Activated CD4-positive, alpha-beta T cell treated with anti-CD3 and anti-CD28 coated beads, Interleukin-2, amount 10 ng/mL, durations not matched to agents 24 days and 14 days (primary cell): ENCODE data around the gene TFF1. TPM values are rescaled to one million over a fixed set of nuclear protein-coding genes. Genes with fewer than 3 reads are reported as not detected.

ENCODE experiments used
- DNase-seq: peaks from one replicate; pipeline ENCODE4 v3.0.0; 2022
- H3K27ac Mint-ChIP-seq: one replicate; pipeline ENCODE4 v1.8.0; 2022; ENCODE audit warnings: mild to moderate bottlenecking, mixed read lengths
- H3K27me3 Mint-ChIP-seq: one replicate; pipeline ENCODE4 v1.8.0; 2022; ENCODE audit warnings: mixed read lengths
- H3K36me3 Mint-ChIP-seq: one replicate; pipeline ENCODE4 v1.8.0; 2022; ENCODE audit warnings: low read depth, mild to moderate bottlenecking, mixed read lengths
- H3K4me1 Mint-ChIP-seq: one replicate; pipeline ENCODE4 v1.8.0; 2021; ENCODE audit warnings: mixed read lengths
- H3K4me3 Mint-ChIP-seq: one replicate; pipeline ENCODE4 v1.8.0; 2022; ENCODE audit warnings: mild to moderate bottlenecking, moderate library complexity, mixed read lengths
- H3K9me3 Mint-ChIP-seq: one replicate; pipeline ENCODE4 v1.8.0; 2021; ENCODE audit warnings: mixed read lengths
- intact Hi-C: fragments of 100-400 bp; cut with micrococcal nuclease; formaldehyde crosslinking; loops from one replicate; pipeline ENCODE4 v1.15.1; 2023
- total RNA-seq: library from RNA; stranded (reverse); gene quantifications from 2 replicates; pipeline ENCODE4 v1.2.3, GENCODE V29; 2022

The TFF1 gene
- total RNA-seq, 1 donor from 2014 or later = not detected

GRCh38 chr21:42395302-42395701, 29.0 kb upstream of the TFF1 start:
- DNase-seq = no peak
- H3K4me1 Mint-ChIP-seq = peaks cover 65% of the 10 kb centered on the region
- no peaks in the 10 kb centered on the region for H3K27me3 Mint-ChIP-seq
- no peak overlapping the region for H3K27ac Mint-ChIP-seq
- no peaks in the 10 kb centered on the region for H3K9me3 Mint-ChIP-seq
- H3K36me3 Mint-ChIP-seq = peaks cover 45% of the 10 kb centered on the region
- H3K4me3 Mint-ChIP-seq = no peak overlapping the region
- intact Hi-C loops = no loop called here

DNA sequence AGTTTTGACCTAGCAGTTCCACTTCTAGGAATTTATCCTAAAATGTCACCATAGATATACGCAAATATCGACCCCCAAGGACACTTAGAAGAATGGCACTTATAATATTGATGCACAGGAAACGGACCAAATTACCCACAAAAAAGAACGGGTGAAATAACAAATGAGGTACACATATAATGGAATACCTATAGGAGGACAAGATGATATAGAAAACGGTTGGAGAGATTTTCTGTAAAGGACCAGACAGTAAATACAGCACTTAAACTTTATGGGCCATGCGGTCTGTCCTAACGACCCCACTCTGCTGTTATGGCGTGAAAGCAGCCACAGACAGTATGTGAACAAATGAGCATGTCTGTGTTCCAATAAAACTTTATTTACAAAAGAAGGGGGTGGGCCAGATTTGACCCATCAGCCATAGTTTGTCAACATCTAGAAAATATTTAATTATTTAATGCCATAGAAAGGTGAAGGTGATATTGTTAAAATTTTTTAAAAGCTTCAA, 27.2 kb upstream of the TFF1 start:
- peak overlapping the region; percentile 71 for H3K4me3 Mint-ChIP-seq
- peaks cover 70% of the 10 kb centered on the region for H3K4me1 Mint-ChIP-seq
- peak overlapping the region; percentile 82 for H3K27ac Mint-ChIP-seq
- intact Hi-C loops = loop anchor here (1.0 to 5.0 kb wide), 3 partner anchors 8 to 206 kb away; no protein-coding TSS in a partner anchor
- H3K9me3 Mint-ChIP-seq = no peaks in the 10 kb centered on the region
- H3K27me3 Mint-ChIP-seq = no peaks in the 10 kb centered on the region
- DNase-seq = no peak
- H3K36me3 Mint-ChIP-seq = peaks cover 54% of the 10 kb centered on the region

- intact Hi-C loops = loop anchor here (1.0 to 5.0 kb wide), 3 partner anchors 8 to 206 kb away; no protein-coding TSS in a partner anchor
- peak overlapping the region; percentile 71 for H3K4me3 Mint-ChIP-seq
- peaks cover 55% of the 10 kb centered on the region for H3K36me3 Mint-ChIP-seq
- H3K9me3 Mint-ChIP-seq = no peaks in the 10 kb centered on the region
- H3K27ac Mint-ChIP-seq = peak overlapping the region; percentile 82
- peaks cover 70% of the 10 kb centered on the region for H3K4me1 Mint-ChIP-seq
- DNase-seq = peak; percentile 75
- H3K27me3 Mint-ChIP-seq = no peaks in the 10 kb centered on the region
Observed at GRCh38 chr21:42392731-42393442, 26.6 kb upstream of the TFF1 start.

- H3K4me1 Mint-ChIP-seq = peaks cover 74% of the 10 kb centered on the region
- H3K27me3 Mint-ChIP-seq = no peaks in the 10 kb centered on the region
- peaks cover 61% of the 10 kb centered on the region for H3K36me3 Mint-ChIP-seq
- intact Hi-C loops = loop anchor here (2.0 to 5.0 kb wide), 3 partner anchors 14 to 204 kb away; no protein-coding TSS in a partner anchor
- DNase-seq = no peak
- no peak overlapping the region for H3K4me3 Mint-ChIP-seq
- H3K27ac Mint-ChIP-seq = no peak overlapping the region
- H3K9me3 Mint-ChIP-seq = no peaks in the 10 kb centered on the region
Observed at GRCh38 chr21:42391297-42391696, 25.0 kb upstream of the TFF1 start.

DNA sequence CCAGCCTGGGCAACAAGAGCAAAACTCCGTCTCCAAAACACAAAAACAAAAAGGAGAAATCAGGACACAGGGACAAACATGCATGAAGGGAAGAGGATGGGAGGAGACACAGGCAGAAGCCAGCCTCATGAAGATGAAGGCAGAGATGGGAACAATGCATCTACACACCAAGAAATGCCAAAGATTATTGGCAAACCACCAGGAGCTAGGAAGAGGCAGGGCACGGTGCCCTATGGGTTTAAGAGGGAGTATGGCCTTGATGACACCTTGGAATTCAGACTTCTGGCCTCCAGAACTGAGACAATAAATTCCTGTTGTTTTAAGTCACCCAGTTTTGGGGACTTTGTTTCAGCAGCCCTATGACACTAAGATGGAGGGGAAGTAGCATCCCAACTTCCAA, 24.4 kb upstream of the TFF1 start:
- Mint-ChIP-seq H3K36me3 (peaks cover 63% of the 10 kb centered on the region), H3K27ac (peak overlapping the region; percentile 6), H3K4me1 (peaks cover 74% of the 10 kb centered on the region), H3K9me3 (no peaks in the 10 kb centered on the region), H3K27me3 (no peaks in the 10 kb centered on the region), H3K4me3 (no peak overlapping the region)
- intact Hi-C loops = loop anchor here (2.0 to 5.0 kb wide), 3 partner anchors 14 to 203 kb away; no protein-coding TSS in a partner anchor
- DNase-seq = no peak

DNA sequence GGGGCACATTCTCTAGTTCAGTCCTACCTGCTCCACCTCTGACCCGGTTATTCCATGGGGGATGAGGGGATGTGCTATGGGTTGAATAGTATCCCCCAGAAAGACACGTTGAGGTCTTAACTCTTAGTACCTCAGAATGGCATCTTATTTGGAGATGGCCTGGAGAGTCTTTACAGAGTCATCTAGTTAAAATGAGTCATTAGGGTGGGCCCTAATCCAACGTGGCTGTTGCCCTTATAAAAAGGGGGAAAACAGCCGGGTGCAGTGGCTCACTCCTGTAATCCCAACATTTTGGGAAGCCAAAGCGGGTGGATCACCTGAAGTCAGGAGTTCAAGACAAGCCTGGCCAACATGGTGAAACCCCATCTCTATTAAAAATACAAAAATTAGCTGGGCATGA, 23.9 kb upstream of the TFF1 start:
- peaks cover 74% of the 10 kb centered on the region for H3K4me1 Mint-ChIP-seq
- H3K27me3 Mint-ChIP-seq = no peaks in the 10 kb centered on the region
- peaks cover 62% of the 10 kb centered on the region for H3K36me3 Mint-ChIP-seq
- no peak for DNase-seq
- H3K27ac Mint-ChIP-seq = peak overlapping the region; percentile 6
- intact Hi-C loops = loop anchor here (2.0 to 5.0 kb wide), 3 partner anchors 15 to 203 kb away; no protein-coding TSS in a partner anchor
- H3K9me3 Mint-ChIP-seq = peaks cover 1% of the 10 kb centered on the region
- no peak overlapping the region for H3K4me3 Mint-ChIP-seq

GRCh38 chr21:42389449-42389835, 23.1 kb upstream of the TFF1 start:
- Mint-ChIP-seq H3K27me3 (no peaks in the 10 kb centered on the region), H3K4me3 (peak overlapping the region; percentile 23), H3K36me3 (peaks cover 60% of the 10 kb centered on the region), H3K9me3 (peaks cover 4% of the 10 kb centered on the region), H3K4me1 (peaks cover 71% of the 10 kb centered on the region), H3K27ac (no peak overlapping the region)
- intact Hi-C loops = no loop called here
- no peak for DNase-seq

- DNase-seq = peak; percentile 70
- H3K4me1 Mint-ChIP-seq = peaks cover 70% of the 10 kb centered on the region
- H3K4me3 Mint-ChIP-seq = peak overlapping the region; percentile 23
- H3K36me3 Mint-ChIP-seq = peaks cover 65% of the 10 kb centered on the region
- intact Hi-C loops = no loop called here
- H3K9me3 Mint-ChIP-seq = peaks cover 4% of the 10 kb centered on the region
- peak overlapping the region; percentile 51 for H3K27ac Mint-ChIP-seq
- H3K27me3 Mint-ChIP-seq = no peaks in the 10 kb centered on the region
Observed at GRCh38 chr21:42388740-42389448, 22.6 kb upstream of the TFF1 start.

- Mint-ChIP-seq H3K27me3 (no peaks in the 10 kb centered on the region), H3K9me3 (peaks cover 4% of the 10 kb centered on the region), H3K36me3 (peaks cover 64% of the 10 kb centered on the region), H3K4me3 (no peak overlapping the region), H3K4me1 (peaks cover 63% of the 10 kb centered on the region), H3K27ac (peak overlapping the region; percentile 45)
- intact Hi-C loops = no loop called here
- DNase-seq = no peak
Observed at GRCh38 chr21:42387843-42388340, 21.6 kb upstream of the TFF1 start.

- Mint-ChIP-seq H3K36me3 (peaks cover 67% of the 10 kb centered on the region), H3K27me3 (no peaks in the 10 kb centered on the region), H3K9me3 (peaks cover 6% of the 10 kb centered on the region), H3K4me3 (no peak overlapping the region), H3K27ac (no peak overlapping the region), H3K4me1 (peaks cover 57% of the 10 kb centered on the region)
- DNase-seq = no peak
- intact Hi-C loops = no loop called here
Observed at GRCh38 chr21:42387164-42387563, 20.8 kb upstream of the TFF1 start.

- H3K27me3 Mint-ChIP-seq = no peaks in the 10 kb centered on the region
- H3K4me1 Mint-ChIP-seq = peaks cover 51% of the 10 kb centered on the region
- DNase-seq = no peak
- intact Hi-C loops = no loop called here
- no peak overlapping the region for H3K4me3 Mint-ChIP-seq
- peaks cover 68% of the 10 kb centered on the region for H3K36me3 Mint-ChIP-seq
- H3K27ac Mint-ChIP-seq = no peak overlapping the region
- peaks cover 14% of the 10 kb centered on the region for H3K9me3 Mint-ChIP-seq
Observed at GRCh38 chr21:42386034-42386591, 19.8 kb upstream of the TFF1 start.

- Mint-ChIP-seq H3K4me3 (no peak overlapping the region), H3K27me3 (no peaks in the 10 kb centered on the region), H3K9me3 (peaks cover 14% of the 10 kb centered on the region), H3K4me1 (peaks cover 46% of the 10 kb centered on the region), H3K27ac (no peak overlapping the region), H3K36me3 (peaks cover 66% of the 10 kb centered on the region)
- intact Hi-C loops = no loop called here
- no peak for DNase-seq
Observed at GRCh38 chr21:42385619-42386018, 19.3 kb upstream of the TFF1 start.

- H3K9me3 Mint-ChIP-seq = peaks cover 14% of the 10 kb centered on the region
- peak overlapping the region; percentile 77 for H3K27ac Mint-ChIP-seq
- H3K36me3 Mint-ChIP-seq = peaks cover 69% of the 10 kb centered on the region
- H3K4me3 Mint-ChIP-seq = peak overlapping the region; percentile 15
- no peak for DNase-seq
- no peaks in the 10 kb centered on the region for H3K27me3 Mint-ChIP-seq
- intact Hi-C loops = no loop called here
- H3K4me1 Mint-ChIP-seq = peaks cover 41% of the 10 kb centered on the region
Observed at GRCh38 chr21:42384989-42385388, 18.7 kb upstream of the TFF1 start.
